LNCaP clone FGC (cell line): Measurements from ENCODE around the gene SEC61G.

Source experiments
- DNase-seq: peaks from one replicate; pipeline ENCODE4 v3.0.0-alpha.2; 2011; ENCODE audit warnings: low read depth
- H3K4me3 ChIP-seq: 2 replicates; pipeline ENCODE4 v1.5.1; 2011; ENCODE audit warnings: mild to moderate bottlenecking, low read depth, low read length, control low read depth
- CTCF ChIP-seq: IDR thresholded peaks from 2 replicates; pipeline ENCODE4 v1.5.1; 2012; ENCODE audit warnings: mild to moderate bottlenecking; ENCODE audit not compliant: control insufficient read depth, insufficient read depth; ENCODE audit errors: extremely low read depth

Gene SEC61G

GRCh38 chr7:54764861-54765260, 5.8 kb upstream of the SEC61G start:
- no peak for DNase-seq
- TF ChIP-seq CTCF, result no peak
- no peak overlapping the region for H3K4me3 ChIP-seq

DNA sequence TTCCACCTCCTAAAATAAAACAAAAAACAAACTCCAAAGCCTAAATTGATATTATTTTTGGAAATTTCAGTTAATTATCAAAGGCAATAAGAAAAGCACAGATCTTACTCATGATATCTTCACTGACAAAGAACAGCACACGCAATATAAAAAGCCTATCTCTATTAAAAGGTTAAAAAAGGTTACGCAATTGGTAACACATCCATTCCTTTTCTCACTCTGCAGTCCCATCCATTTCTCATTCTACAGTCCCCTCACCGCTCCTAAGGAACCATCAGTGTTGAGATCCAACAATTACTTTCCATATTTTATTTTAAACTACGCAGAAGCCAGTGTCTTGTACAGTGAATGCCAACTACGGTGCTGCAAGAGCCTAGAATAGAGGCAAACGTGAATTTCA, 1.3 kb downstream of the SEC61G start:
- no peak for DNase-seq
- no peak for TF ChIP-seq CTCF
- peak overlapping the region; percentile 90 for H3K4me3 ChIP-seq

GRCh38 chr7:54749200-54749599, 9.8 kb downstream of the SEC61G start:
- no peak for TF ChIP-seq CTCF
- no peak overlapping the region for H3K4me3 ChIP-seq

DNA sequence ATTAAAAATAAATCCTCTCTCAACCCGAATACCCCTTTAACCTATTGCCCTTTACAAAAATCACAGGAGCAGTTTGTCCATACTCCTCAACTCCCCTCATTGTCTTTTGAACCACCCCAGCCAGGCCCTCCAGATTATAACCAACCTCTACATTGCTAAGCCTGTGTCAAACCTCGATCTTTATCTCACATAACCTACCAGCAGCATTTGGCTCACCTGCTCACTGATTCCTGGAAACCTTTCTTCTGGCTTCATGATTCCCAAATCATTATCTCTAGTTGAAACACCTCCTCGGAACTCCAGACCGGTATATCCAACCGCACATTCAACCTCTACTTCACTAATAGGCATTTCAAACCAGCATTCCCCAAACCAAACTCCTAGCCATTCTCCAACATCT, 11.8 kb downstream of the SEC61G start:
- H3K4me3 ChIP-seq, result no peak overlapping the region
- DNase-seq, result no peak
- no peak for TF ChIP-seq CTCF

More at GRCh38 chr7:54749200-54749599, 9.8 kb downstream of the SEC61G start:
- no peak for DNase-seq

DNA sequence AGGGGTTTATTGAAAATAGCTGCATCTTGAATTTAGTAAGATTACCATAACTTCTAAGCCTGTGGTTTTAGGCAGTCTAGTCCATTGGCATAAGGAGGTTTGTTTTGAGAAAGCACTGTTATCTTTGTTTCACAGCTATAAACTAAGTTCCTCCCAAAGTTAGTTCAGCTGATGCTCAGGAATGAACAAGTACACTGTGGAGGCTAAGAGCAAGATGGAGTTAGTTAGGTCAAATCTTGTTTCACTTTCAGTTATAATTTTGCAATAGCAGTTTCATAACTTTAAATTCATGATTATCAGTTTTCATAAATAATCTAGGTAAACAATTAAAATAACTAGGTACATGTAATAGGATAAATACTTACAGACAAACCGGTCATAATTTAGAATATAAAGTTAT, 15.4 kb downstream of the SEC61G start:
- no peak for TF ChIP-seq CTCF
- no peak for DNase-seq
- no peak overlapping the region for H3K4me3 ChIP-seq

GRCh38 chr7:54738737-54739136, 20.3 kb downstream of the SEC61G start:
- no peak overlapping the region for H3K4me3 ChIP-seq
- no peak for TF ChIP-seq CTCF
- DNase-seq, result no peak

DNA sequence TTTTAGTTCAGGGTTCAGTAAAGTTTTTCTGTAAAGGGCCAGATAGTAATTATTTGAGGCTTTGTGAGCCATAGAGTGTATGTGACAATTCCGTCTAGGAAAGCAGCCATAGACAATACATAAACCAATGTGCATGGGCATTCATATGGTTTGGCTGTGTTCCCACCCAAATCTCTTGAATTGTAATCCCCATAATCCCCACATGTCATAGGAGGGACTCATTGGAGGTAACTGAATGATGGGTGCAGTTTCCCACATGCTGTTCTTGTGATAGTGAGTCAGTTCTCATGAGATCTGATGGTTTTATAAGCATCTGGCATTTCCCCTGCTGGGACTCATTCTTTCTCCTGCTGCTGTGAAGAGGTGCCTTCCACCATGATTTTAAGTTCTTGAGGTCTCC, 29.9 kb downstream of the SEC61G start:
- DNase-seq, result no peak
- TF ChIP-seq CTCF, result no peak
- no peak overlapping the region for H3K4me3 ChIP-seq
